COR-L47 (cell line): ENCODE results near the gene ACSS3.
A peak's percentile ranks its signal among the peaks of the same experiment; 100 is the strongest.
"Not testable (repeated sequence)": the region's sequence is repeated elsewhere in the genome, so short reads cannot be mapped to it uniquely, and the experiment has no call there.

Experiments
- DNase-seq: peaks from one replicate; lab custom pipeline; 2025; lab: John Stamatoyannopoulos, UW

The ACSS3 gene

DNA sequence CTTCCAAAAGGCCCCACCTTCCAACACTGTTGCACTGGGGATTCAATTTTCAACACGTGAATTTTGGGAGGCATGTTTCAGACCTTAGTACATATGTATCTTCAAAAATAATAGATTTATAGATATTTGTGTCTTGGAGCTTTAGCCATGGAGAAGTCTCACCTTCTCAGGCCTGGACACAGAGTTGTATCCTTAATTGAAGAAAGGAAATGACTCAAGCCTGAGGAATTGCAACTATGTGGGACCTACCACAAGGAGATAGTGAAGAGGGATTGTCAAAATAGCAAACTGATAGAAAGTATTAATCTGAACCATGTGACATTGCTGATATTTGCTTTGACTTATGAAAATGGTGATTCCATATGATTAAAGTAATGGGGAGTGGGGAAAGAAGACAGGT lies 89.8 kb downstream of the ACSS3 start:
- DNase-seq = no peak

DNA sequence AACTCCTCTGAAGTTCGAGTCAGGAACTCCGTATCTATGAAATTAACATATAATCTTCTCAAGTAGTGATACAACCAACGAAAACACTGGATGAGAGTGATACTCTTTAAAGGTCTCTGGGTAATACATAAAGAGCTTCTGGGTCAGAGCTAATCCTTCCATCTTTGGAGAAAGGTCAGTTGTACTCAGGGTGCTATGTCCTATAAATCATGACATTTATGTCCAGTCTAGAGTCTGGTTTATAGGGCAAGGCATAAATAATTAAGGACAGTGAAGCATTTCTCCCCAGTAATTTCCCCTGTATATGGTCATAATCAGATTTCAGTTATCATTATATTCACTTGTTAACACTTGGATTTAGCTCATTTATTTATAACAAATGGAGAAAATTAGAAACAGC lies 90.6 kb downstream of the ACSS3 start:
- no peak for DNase-seq

DNA sequence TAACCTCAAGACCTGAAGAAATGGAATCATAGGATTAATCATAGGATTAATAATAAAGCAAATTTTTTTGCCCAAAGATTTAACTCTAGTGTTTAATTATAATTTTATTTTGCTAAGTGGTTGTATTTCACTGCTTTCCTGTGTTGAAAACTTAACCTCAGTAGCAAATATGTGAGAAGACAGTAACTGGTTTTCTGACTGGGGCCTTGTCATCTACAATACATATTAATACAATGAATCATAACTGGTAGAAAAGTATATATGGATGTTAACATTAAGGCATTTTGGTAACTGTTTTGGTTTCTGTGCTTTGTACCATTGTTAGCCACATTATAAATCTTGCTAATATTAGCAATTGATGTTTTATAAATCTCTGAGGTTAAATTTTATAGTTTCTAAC lies 92.2 kb downstream of the ACSS3 start:
- DNase-seq = no peak

DNA sequence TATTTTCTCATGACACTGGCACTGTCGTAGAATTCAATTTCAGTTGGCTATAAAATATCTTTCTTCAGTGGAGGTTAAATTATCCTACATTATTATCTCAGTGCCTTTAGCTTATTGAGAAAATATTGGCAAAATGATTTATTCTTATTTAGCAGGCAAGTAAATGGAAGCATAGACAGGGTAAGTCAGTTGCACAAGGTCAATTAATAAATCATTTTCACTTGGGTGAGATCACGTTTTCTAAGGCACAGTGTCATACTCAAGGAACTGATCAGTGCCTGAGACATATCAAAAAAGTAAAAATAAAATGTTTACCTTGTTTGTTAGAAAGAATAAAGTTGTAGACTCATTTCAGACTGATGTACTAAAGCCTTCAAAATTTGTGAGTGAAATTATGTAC lies 95.0 kb downstream of the ACSS3 start:
- DNase-seq = no peak

DNA sequence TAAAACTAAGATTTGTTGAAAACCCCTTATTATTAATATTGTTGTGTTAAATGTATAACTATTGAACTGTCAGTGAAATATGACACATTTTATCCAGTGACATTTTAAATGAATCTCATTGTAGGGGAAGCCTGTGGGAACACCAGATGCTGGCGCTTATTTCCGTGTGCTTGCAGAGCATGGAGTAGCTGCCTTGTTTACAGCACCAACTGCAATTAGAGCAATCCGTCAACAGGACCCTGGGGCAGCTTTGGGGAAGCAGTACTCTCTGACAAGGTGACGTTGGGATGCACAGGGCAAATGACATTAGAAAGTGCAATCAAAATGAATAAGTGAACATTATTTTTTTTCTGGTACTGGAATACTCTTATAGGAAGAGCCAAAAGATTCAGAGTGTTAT lies 96.8 kb downstream of the ACSS3 start:
- DNase-seq = no peak

DNA sequence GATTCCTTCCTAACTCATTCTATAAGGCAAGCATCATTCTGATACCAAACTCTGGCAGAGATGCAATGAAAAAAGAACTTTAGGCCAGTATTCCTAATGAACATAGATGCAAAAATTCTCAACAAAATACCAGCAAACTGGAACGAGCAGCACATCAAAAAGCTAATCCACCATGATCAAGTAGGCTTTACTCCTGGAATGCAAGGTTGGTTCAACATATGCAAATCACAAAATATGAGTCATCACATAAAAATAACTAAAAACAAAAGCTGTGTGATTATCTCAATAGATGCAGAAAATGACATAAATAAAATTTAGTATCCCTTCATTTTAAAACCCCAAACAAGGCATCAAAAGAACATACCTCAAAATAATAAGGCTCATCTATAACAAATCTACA lies 98.9 kb downstream of the ACSS3 start:
- DNase-seq = no peak

DNA sequence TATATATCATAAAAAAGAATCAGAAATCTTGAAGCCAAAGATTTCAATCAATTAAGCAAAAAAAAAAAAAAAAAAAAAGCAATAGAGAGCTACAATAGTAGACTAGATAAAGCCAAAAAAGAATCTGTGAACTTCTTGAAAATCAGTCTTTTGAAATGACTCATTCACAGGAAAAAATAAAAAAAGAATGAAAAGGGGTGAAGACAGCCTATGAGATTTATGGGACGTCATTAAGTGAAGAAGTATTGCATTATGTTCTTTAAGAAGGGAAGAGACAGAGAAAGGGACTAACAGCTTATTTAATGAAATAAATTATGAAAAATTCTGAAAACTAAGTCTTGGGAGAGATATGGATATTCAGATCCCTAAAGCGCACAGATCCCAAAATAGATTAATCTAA lies 103.8 kb downstream of the ACSS3 start:
- DNase-seq = no peak

DNA sequence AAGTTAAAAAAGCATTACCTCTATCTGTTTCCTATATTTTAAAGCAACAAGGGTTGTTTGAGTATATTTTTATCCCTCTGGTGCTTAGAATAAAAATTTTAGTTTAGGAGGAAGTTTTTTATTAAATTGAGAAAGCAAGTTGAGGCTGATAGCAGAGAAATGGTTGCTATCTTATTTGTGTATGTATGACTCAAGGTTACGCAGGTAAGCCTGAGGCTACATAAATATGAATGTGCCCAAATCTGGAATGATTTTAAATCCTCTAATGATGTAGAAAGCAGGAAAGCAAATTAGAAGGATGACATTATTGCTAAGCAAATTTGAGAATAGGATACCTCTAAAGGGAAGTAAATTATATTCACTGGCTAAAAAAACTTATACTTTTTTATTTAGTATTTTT lies 109.8 kb downstream of the ACSS3 start:
- DNase-seq = no peak

DNA sequence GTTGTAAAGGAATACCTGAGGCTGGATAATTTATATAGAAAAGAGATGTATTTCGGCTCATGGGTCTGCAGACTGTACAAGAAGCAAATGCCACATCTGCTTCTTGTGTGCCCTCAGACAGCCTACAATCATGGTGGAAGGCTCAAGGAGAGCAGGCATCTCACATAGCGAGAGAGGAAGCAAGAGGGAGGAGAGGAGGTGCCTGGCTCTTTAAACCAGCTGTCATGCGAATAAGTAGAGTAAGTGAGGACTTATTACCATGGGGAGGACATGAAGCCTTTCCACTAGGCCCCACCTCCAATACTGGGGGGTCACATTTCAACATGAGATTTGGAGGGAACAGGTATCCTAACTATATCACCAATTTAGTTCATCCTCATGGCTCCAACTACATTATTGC lies 118.7 kb downstream of the ACSS3 start:
- no peak for DNase-seq

DNA sequence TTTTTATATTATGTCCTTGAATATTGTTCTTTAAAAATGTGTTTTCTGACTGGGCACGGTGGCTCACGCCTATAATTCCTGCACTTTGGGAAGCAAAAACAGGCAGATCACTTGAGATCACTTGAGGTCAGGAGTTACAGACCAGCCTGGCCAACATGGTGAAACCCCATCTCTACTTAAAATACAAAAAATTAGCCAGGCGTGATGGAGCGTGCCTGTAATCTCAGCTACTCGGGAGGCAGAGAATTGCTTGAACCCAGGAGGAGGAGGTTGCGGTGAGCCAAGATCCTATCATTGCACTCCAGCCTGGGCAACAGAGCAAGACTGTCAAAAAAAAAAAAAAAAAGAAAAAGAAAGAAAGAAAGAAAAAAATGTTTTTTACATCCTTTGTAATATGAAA lies 122.7 kb downstream of the ACSS3 start:
- not testable (repeated sequence) for DNase-seq

DNA sequence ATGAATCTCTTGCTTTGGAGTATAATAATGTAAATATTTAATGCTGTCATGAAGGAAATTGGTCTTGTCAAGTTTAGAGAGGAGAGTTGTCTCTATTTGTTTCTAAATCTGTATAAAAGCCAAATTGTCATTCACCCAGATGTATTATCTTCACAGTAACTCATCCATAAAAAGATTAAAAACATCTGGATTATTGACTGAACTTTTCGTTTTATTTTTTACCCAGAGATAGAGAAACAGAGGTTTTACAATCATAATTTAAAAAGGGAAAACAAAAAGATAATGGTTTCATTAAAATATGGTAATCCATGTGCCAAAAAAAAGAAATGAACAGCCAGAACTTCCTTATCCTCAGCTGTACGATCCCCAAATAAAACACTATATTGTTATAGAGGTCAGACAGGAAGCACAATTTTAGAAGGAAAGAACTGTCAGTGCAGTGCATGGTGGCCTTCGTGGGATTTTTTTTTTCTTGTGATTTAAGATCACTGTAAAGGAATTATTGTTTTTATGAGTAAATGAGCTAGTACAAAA lies 125.9 kb downstream of the ACSS3 start:
- DNase-seq = no peak

DNA sequence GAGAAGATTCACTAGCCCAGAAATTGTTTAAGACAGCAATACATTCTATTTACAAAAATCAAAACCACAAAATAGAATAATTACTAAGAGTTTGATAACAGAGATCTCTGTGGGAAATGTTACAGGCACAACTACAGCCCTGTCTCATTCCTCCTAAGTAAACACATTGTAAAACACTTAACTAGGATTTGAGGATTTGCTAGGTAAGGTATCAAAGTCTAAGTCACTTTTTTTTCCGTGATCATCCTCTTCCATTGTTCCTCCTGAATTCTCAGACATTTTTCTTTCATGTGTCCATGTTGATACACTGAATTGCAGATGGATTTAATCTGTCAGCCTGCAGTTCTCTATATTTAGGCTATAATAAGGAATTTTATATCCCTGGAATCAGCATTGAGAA lies 127.5 kb downstream of the ACSS3 start:
- DNase-seq = no peak

DNA sequence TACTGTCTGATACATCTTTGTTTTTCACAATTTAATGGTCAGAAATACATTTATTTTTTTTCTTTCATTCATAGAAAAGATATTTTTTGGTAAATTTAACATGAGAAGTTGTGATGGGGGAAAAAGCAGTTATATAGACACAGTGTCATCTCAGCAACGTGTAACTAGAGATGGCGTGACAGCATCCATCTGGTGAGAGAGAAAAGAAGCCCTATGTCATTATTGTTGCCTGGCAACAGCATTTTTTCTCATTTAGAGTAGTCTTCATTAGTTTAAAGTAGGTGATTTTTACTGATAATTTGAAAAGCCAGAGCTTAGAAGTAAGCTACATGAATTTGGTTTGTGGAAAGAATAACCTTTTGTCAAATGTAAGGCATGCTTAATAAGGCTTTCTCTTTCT lies 128.6 kb downstream of the ACSS3 start:
- DNase-seq = peak; percentile 39

DNA sequence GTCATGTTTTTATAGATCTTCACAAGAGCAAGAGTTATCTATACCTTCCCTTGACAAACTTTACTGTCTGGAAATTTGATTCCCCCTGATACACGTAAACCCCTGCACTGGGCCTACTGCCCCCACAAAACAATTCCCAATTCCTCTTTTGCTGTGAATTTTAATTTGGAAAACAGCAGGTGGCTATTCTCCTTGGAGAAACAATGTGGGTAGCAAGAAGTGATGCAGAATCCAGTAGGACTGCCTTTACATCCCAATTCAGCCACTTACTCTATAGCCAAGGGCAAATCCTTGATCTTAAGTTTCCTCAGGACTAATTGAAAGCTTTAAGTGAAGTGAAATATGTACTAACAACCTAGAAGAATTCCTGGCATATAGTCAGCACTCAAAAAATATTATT lies 129.3 kb downstream of the ACSS3 start:
- no peak for DNase-seq

DNA sequence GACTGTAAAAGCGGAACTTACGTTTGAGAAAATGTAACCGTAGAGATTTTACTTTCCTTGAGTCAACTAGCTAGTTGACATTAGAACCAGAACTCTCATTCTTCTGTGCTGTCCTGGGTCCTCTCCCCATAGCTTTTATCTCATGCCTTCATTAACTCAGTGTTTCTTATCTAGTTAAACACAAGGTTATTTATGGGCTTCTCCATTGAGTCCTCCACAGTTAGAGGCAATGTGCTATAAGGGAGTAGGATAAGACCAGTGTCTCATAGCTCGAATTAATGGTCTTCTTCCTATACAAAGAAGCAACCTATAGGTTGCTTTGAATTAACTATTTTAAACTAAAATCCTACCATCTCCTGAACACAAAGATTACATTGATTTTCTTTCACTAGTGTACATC lies 129.8 kb downstream of the ACSS3 start:
- DNase-seq = no peak

DNA sequence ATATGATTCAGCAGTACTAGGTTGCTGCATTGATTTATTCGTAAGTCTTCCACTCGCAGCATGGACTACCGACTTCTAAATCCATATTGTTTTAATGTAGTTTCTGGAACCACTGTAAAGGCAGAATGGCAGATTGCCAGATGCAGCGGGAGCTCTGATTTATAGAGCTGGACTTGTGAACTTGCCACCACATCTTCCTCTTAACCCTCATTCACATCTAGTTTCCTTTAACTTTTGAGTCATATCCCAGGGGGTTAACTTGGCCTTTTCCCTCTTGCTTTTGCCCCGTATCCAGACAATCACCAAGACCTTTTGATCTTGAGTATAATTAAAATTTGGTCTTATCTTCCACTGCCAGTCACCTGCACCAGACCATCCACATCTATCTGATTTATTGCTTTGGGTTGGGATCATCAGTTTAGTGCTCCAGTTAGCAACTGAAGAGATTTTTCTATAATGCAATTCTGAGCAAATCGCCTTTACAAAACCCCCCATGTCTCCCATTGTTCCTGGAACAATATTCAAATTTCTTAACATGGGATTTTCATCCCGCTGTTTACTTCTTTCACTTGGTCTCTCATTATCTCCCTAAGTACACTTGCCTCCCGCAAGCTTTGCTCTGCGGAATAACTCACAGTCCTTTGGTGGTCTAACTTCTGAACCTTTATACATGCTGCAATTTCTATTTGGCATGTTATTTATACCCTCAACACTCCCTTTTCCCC lies 130.5 kb downstream of the ACSS3 start:
- no peak for DNase-seq

DNA sequence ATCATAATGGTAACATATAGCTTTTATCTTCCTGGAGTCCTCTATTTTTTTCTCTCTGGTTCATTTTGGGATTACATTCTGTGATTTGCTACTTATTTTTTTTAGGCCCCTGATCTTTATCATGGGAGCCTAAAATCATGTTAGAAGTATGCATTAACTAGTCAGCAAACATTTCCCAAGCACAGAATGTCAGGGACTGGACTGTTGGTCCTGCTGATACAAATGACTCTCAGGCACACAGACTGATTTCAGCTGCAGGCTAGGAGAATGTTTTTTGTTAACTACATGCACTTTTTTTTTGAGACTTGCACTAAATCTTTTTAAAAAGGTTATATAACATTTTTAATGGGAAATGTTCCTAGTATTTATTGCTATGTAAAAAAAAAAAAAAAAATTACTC lies 131.1 kb downstream of the ACSS3 start:
- DNase-seq = no peak

DNA sequence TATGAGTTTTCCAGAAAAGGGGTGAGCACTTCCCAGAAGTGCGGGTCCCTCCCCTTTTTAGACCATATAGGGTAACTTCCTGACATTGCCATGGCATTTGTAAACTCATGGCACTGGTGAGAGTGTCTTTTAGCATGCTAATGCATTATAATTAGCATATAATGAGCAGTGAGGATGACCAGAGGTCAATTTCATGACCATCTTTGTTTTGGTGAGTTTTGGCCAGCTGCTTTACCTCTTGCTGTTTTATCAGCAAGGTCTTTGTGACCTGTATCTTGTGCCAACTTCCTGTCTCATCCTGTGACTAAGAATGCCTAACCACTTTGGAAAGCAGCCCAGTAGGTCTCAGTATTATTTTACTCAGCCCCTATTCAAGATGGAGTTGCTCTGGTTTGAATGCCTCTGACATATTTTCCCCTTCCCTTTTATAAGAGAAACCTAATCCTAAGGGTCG lies 131.9 kb downstream of the ACSS3 start:
- DNase-seq = peak; percentile 92

DNA sequence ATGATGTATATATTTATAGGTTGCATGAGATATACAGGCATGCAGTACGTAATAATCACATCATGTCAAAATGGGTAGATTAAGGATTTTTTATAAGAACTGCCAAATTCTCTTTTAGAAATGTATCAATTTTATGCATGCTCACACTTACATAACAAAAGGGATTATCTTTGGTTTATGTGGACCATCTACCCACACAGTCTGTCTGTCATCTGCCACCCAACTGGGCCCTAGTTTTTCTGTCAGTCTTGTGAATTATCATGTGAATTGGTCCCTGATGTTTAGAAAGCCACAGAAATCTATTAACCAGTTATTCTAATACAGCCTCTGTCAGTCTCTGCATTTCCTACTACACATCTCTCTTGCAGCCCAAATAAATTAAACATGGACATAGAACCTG lies 133.4 kb downstream of the ACSS3 start:
- DNase-seq = no peak

DNA sequence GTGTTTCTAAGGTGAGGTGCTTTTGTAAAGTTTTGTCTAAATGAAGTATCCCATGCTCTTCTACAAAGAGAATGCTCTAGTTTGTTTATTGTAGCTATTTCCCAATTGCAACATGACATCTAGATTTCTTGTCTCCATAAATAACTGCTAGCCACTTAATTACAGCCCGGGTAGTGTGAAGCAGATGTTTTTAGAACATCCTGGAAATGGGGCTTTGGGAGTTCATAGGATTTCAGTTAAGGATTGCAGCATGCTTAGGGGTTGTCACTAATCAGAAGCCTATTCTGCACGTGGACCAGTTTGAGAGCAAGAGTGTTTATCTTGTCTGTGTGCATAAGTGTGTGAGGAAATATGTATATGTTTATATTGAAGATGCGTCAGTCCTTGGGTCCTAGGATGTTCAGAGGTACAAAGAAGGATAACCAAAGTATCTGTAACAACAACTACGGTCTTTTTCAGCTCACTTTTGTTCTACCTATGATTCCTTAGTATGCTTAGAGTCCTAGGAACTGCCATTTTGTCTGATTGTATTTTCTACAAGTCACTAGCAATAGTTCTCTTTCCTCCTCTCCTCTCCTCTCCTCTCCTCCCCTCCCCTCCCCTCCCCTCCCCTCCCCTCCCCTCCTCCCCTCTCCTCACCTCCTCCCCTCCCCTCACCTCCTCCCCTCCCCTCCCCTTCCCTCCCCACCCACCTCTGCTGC lies 135.3 kb downstream of the ACSS3 start:
- no peak for DNase-seq

DNA sequence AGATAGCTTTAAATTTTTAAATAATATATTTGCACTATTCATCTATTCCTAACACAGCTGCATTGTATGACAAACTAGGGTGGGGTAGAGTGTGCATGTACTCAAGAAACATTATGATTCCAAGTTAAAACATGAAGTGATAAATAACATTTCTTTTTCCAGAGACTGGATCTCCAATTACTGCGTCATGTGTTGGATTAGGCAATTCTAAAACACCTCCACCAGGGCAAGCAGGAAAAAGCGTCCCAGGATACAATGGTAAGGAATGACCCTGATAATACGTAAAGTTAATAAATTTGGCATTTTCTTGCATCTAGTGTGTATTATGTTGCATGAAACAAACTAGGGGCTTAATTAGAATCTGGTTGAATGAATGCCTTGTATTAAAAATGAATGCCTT lies 138.9 kb downstream of the ACSS3 start:
- no peak for DNase-seq

DNA sequence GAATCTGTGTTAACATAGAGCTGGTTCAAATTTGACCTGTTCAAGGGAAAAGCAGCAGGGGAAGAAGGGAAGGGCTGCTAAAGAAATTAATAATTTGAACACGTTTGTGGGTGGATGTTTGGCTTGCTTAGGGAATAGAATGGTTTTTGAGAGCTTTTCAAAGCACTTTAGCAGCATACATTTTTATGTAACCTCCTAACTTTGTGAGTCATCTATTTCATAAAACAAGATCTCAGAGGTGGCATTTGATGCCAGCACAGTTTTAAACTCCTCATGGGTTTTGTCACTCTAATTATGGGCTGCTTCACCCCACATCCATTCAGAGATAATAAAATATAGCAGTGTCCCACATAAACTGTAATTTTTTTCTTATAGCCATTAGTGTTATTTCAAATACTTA lies 143.8 kb downstream of the ACSS3 start:
- DNase-seq = no peak

DNA sequence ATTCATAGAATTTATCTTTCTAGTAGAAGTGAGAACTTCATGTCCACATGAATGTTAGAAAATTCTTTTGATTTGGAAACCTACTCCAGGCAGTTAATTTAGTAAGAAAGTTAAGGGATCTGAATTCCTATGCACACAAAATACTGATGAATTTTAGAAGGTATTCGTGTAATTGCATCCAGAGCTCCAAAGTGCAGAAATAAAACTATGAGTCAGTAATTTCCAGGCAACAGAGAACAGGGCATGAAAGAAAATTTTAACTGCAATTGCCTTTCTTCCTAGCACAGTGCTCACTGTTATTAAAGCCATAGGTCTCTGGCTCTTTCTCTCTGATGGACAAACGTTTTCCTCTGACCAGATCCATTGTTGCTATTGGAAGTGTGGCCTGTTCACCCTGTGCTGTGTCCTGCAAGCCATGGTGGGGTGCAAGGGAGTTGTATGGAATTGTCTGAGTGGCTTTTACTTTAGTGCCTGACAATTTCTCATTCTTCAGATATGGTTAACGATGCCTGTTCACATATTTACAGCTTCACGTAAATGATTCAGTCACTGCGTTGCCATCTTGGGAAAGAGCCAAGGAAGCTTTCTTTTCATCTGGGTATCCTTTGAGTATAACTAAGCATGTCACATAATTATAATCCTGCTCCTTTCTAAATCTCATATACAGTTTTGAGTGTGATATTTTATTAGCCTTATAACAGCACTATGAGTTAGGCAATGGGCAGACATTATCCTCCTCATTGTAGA lies 145.1 kb downstream of the ACSS3 start:
- no peak for DNase-seq
